Measurements from ENCODE around the gene SH3GLB1. TPM values are rescaled to one million over a fixed set of nuclear protein-coding genes. Genes with fewer than 3 reads are reported as not detected.

The SH3GLB1 gene
- total and polyA plus RNA-seq, 2 donors (not counting 1 experiment from before 2014, with no cell fraction given): 13.2 to 57.3 TPM

DNA sequence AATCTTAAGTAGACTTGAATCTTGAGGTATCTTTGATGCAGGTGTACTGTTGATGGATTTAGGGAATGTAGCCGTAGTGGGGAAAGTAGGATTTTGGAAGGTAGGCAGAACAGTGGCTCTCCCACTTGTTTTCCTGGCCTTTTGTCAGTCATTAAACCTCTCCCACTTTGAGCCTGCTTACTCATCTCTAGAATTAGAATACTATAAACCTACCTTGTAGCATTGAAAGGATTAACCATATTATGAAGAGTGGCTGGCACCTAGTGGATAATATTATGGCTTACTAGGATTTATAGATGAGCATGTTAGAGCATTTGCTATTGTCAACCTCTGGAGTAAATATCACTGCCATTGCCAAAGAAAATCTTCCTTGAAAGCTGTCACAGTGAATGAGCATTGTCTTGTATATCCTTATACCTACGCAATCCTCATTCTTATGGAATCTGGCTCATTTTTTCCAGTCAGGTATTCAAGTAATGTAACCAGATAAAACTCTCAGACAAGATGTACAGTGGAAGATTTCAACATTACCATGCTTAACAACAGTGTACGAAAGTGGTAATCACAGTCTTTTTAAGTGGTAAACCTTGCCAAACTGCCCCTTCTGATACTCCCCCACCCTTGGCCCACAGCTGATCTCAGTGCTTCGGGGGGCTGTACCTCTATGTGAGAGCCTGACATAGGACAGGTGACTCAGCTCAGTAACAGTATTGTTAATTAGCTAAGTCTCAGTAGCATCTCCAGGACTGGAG, 44.4 kb downstream of the SH3GLB1 start:
- no peaks in the 10 kb centered on the region for H3K79me2 ChIP-seq (ENCODE audit: control insufficient read depth, insufficient read depth, low read length)
- Mint-ChIP-seq H3K27ac (no peak overlapping the region), H3K4me1 (no peaks in the 10 kb centered on the region), H3K9me3 (ENCODE audit: insufficient read depth) (no peaks in the 10 kb centered on the region), H3K4me3 (no peak overlapping the region), H3K27me3 (peaks cover 7% of the 10 kb centered on the region)
- H3K9ac ChIP-seq (ENCODE audit: low read length): no peak overlapping the region
- intact Hi-C loops (cut with micrococcal nuclease): no loop called here
- no peak overlapping the region for H3K4me3 ChIP-seq (ENCODE audit: control extremely low read depth in 1 of 5, extremely low read depth in 1 of 5, insufficient read depth in 1 of 5, low read depth in 2 of 5, low read length in 4 of 5)
- TF ChIP-seq CTCF (IDR thresholded peaks at IDR 0.05) (no peak), EZH2 (IDR thresholded peaks at IDR 0.05; ENCODE audit: borderline replicate concordance, insufficient read depth, low read depth, low read length, poor library complexity, severe bottlenecking) (no peak)
- H3K4me1 ChIP-seq (ENCODE audit: control insufficient read depth in 2 of 2, insufficient read depth in 2 of 2, low read length in 2 of 2): no peaks in the 10 kb centered on the region
- H4K20me1 ChIP-seq (ENCODE audit: control insufficient read depth, insufficient read depth, low read length, poor library complexity, severe bottlenecking): no peaks in the 10 kb centered on the region
- no peak overlapping the region for H3K27ac ChIP-seq (ENCODE audit: low read length in 2 of 2)
- H3K36me3 ChIP-seq (replicated peaks in 1 of 2; ENCODE audit: control extremely low read depth in 1 of 2, control insufficient read depth in 1 of 2, extremely low read depth in 1 of 2, insufficient read depth in 2 of 2, low read length in 1 of 2): peaks cover 6 to 15% of the 10 kb centered on the region in 2 experiments
- ChIA-PET CTCF (interaction anchor here (1.6 kb wide), 1 partner anchor 14 kb away, joined by 3 read pairs; no protein-coding TSS in a partner anchor), POLR2A (no interaction called here)
- H2AFZ ChIP-seq (ENCODE audit: insufficient read depth, low read depth, low read length, poor library complexity, severe bottlenecking): no peak overlapping the region
- DNase-seq (no peak), ATAC-seq (ENCODE audit: low read depth) (no peak)
- peaks cover 0 to 6% (median 0%) of the 10 kb centered on the region in 4 experiments for H3K27me3 ChIP-seq (replicated peaks in 1 of 4; ENCODE audit: control extremely low read depth in 1 of 4, control insufficient read depth in 3 of 4, insufficient read depth in 4 of 4, low read length in 3 of 4)
- no peak overlapping the region for H3K4me2 ChIP-seq (replicated peaks; ENCODE audit: low read depth, low read length, poor library complexity, severe bottlenecking)
- WGBS (ENCODE audit: insufficient coverage): 100% methylated on average over 1 of the region's 4 CpGs
- H3K9me3 ChIP-seq (ENCODE audit: control extremely low read depth in 1 of 3, control insufficient read depth in 2 of 3, insufficient read depth in 1 of 3, low read length in 2 of 3): no peaks in the 10 kb centered on the region

DNA sequence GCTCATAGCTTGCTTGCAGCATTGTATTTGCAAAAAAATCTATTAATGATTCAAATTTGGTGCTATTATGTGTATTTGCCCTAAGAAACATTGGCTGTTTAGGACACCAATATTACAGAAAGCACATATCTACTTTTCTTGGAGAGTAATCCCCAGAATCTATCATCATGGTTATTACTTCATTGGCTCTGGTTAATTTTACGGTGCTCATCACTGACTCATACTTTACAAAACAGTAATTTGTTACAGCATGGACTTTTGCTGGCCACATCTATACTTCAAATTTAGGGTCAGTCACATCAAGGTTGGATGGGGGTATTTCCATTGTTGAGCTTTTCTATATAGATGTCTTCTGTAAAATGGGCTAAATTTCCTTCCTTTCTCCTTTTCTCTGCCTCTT, 45.7 kb downstream of the SH3GLB1 start:
- Histone ChIP-seq H3K36me3 (replicated peaks in 1 of 2; ENCODE audit: control extremely low read depth in 1 of 2, control insufficient read depth in 1 of 2, extremely low read depth in 1 of 2, insufficient read depth in 2 of 2, low read length in 1 of 2) (peaks cover 0 to 5% of the 10 kb centered on the region in 2 experiments), H4K20me1 (ENCODE audit: control insufficient read depth, insufficient read depth, low read length, poor library complexity, severe bottlenecking) (no peaks in the 10 kb centered on the region), H3K27me3 (replicated peaks in 1 of 4; ENCODE audit: control extremely low read depth in 1 of 4, control insufficient read depth in 3 of 4, insufficient read depth in 4 of 4, low read length in 3 of 4) (peaks cover 0 to 6% (median 0%) of the 10 kb centered on the region in 4 experiments), H3K9me3 (ENCODE audit: control extremely low read depth in 1 of 3, control insufficient read depth in 2 of 3, insufficient read depth in 1 of 3, low read length in 2 of 3) (no peaks in the 10 kb centered on the region), H3K79me2 (ENCODE audit: control insufficient read depth, insufficient read depth, low read length) (no peaks in the 10 kb centered on the region), H3K4me1 (ENCODE audit: control insufficient read depth in 2 of 2, insufficient read depth in 2 of 2, low read length in 2 of 2) (no peaks in the 10 kb centered on the region), H3K4me2 (replicated peaks; ENCODE audit: low read depth, low read length, poor library complexity, severe bottlenecking) (no peak overlapping the region), H3K27ac (ENCODE audit: low read length in 2 of 2) (no peak overlapping the region), H2AFZ (ENCODE audit: insufficient read depth, low read depth, low read length, poor library complexity, severe bottlenecking) (no peak overlapping the region), H3K9ac (ENCODE audit: low read length) (no peak overlapping the region), H3K4me3 (ENCODE audit: control extremely low read depth in 1 of 5, extremely low read depth in 1 of 5, insufficient read depth in 1 of 5, low read depth in 2 of 5, low read length in 4 of 5) (no peak overlapping the region)
- Mint-ChIP-seq H3K27ac (no peak overlapping the region), H3K9me3 (ENCODE audit: insufficient read depth) (no peaks in the 10 kb centered on the region), H3K4me1 (peaks cover 5% of the 10 kb centered on the region), H3K27me3 (peaks cover 14% of the 10 kb centered on the region), H3K4me3 (no peak overlapping the region)
- ATAC-seq (ENCODE audit: low read depth) (no peak), DNase-seq (no peak)
- TF ChIP-seq EZH2 (IDR thresholded peaks at IDR 0.05; ENCODE audit: borderline replicate concordance, insufficient read depth, low read depth, low read length, poor library complexity, severe bottlenecking): no peak
- no peak for TF ChIP-seq CTCF (IDR thresholded peaks at IDR 0.05)
- intact Hi-C loops (cut with micrococcal nuclease): no loop called here
- CTCF ChIA-PET: interaction anchor here (0.6 to 1.6 kb wide), 2 partner anchors 13 to 230 kb away, joined by 3 read pairs; no protein-coding TSS in a partner anchor
- POLR2A ChIA-PET: no interaction called here
- WGBS (ENCODE audit: insufficient coverage): no CpG with 5 or more reads among the region's 1 CpG
